ENCODE data around the gene ATP5F1E. TPM values are rescaled to one million over a fixed set of nuclear protein-coding genes. Genes with fewer than 3 reads are reported as not detected.

ATP5F1E gene
- total RNA-seq, 2 donors from 2014 or later = 45.5 to 78.0 TPM

- Mint-ChIP-seq H3K36me3 (ENCODE audit: low read depth) (peaks cover 49% of the 10 kb centered on the region), H3K4me3 (no peak overlapping the region), H3K27ac (no peak overlapping the region), H3K4me1 (peaks cover 38% of the 10 kb centered on the region), H3K27me3 (no peaks in the 10 kb centered on the region), H3K9me3 (no peaks in the 10 kb centered on the region)
- ATAC-seq (replicated peaks) = no peak
Measured at GRCh38 chr20:59001068-59001448, 31.1 kb downstream of the ATP5F1E start.

- Mint-ChIP-seq H3K36me3 (ENCODE audit: low read depth) (peaks cover 56% of the 10 kb centered on the region), H3K4me3 (no peak overlapping the region), H3K4me1 (peaks cover 31% of the 10 kb centered on the region), H3K27me3 (no peaks in the 10 kb centered on the region), H3K9me3 (no peaks in the 10 kb centered on the region), H3K27ac (no peak overlapping the region)
- ATAC-seq (replicated peaks) = no peak
Measured at GRCh38 chr20:59000326-59000725, 31.8 kb downstream of the ATP5F1E start.

GRCh38 chr20:58998656-58999055 lies 33.5 kb downstream of the ATP5F1E start:
- no peak overlapping the region for H3K27ac Mint-ChIP-seq
- no peak for ATAC-seq (replicated peaks)
- no peak overlapping the region for H3K4me3 Mint-ChIP-seq
- H3K4me1 Mint-ChIP-seq = peaks cover 15% of the 10 kb centered on the region
- H3K36me3 Mint-ChIP-seq (ENCODE audit: low read depth) = peaks cover 57% of the 10 kb centered on the region
- no peaks in the 10 kb centered on the region for H3K9me3 Mint-ChIP-seq
- H3K27me3 Mint-ChIP-seq = no peaks in the 10 kb centered on the region

GRCh38 chr20:58997141-58997770 lies 34.9 kb downstream of the ATP5F1E start:
- H3K36me3 Mint-ChIP-seq (ENCODE audit: low read depth) = peaks cover 71% of the 10 kb centered on the region

GRCh38 chr20:58996226-58996611 lies 35.9 kb downstream of the ATP5F1E start:
- no peak for ATAC-seq (replicated peaks)
- Mint-ChIP-seq H3K36me3 (ENCODE audit: low read depth) (peaks cover 81% of the 10 kb centered on the region), H3K4me3 (no peak overlapping the region), H3K27ac (no peak overlapping the region), H3K4me1 (no peaks in the 10 kb centered on the region), H3K27me3 (no peaks in the 10 kb centered on the region), H3K9me3 (no peaks in the 10 kb centered on the region)

More at GRCh38 chr20:58997141-58997770, 34.9 kb downstream of the ATP5F1E start:
- Mint-ChIP-seq H3K27me3 (no peaks in the 10 kb centered on the region), H3K9me3 (no peaks in the 10 kb centered on the region), H3K4me3 (no peak overlapping the region), H3K4me1 (peaks cover under 1% of the 10 kb centered on the region), H3K27ac (no peak overlapping the region)
- ATAC-seq (replicated peaks) = no peak

GRCh38 chr20:58995461-58996225 lies 36.5 kb downstream of the ATP5F1E start:
- Mint-ChIP-seq H3K36me3 (ENCODE audit: low read depth) (peaks cover 85% of the 10 kb centered on the region), H3K4me1 (no peaks in the 10 kb centered on the region), H3K9me3 (no peaks in the 10 kb centered on the region), H3K27me3 (no peaks in the 10 kb centered on the region), H3K27ac (no peak overlapping the region), H3K4me3 (no peak overlapping the region)
- no peak for ATAC-seq (replicated peaks)

DNA sequence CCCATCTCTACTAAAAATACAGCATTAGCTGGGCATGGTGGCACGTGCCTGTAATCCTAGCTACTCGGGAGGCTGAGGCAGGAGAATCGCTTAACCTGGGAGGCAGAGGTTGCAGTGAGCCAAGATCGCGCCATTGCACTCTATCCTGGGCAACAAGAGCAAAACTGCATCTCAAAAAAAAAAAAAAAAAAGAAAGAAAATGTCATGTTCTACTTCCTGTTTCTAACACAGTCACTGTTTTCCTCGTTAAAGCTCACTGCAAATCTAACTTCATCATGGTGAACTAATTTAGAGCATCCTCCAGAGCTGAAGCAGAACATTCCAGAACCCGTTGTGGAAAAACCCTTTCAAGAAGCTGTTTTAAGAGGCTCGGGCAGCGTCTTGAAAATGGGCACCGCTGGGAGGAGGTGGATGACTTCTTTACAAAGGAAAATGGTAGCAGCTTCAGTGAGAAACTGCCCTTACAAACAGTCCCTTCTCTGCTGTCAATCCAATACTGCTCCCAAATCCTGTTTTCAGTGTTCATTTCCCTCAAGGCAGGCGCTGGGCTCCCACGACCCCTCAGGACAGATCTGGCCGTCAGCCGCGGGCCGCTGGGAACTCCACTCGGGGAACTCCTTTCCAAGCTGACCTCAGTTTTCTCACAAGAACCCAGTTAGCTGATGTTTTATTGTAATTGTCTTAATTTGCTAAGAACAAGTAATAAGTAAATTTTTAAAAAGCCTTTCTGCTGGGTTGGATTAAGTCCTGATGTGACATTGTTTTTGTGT lies 37.6 kb downstream of the ATP5F1E start:
- Mint-ChIP-seq H3K4me3 (no peak overlapping the region), H3K4me1 (no peaks in the 10 kb centered on the region), H3K9me3 (no peaks in the 10 kb centered on the region), H3K36me3 (ENCODE audit: low read depth) (peaks cover 90% of the 10 kb centered on the region), H3K27ac (no peak overlapping the region), H3K27me3 (no peaks in the 10 kb centered on the region)
- no peak for ATAC-seq (replicated peaks)

DNA sequence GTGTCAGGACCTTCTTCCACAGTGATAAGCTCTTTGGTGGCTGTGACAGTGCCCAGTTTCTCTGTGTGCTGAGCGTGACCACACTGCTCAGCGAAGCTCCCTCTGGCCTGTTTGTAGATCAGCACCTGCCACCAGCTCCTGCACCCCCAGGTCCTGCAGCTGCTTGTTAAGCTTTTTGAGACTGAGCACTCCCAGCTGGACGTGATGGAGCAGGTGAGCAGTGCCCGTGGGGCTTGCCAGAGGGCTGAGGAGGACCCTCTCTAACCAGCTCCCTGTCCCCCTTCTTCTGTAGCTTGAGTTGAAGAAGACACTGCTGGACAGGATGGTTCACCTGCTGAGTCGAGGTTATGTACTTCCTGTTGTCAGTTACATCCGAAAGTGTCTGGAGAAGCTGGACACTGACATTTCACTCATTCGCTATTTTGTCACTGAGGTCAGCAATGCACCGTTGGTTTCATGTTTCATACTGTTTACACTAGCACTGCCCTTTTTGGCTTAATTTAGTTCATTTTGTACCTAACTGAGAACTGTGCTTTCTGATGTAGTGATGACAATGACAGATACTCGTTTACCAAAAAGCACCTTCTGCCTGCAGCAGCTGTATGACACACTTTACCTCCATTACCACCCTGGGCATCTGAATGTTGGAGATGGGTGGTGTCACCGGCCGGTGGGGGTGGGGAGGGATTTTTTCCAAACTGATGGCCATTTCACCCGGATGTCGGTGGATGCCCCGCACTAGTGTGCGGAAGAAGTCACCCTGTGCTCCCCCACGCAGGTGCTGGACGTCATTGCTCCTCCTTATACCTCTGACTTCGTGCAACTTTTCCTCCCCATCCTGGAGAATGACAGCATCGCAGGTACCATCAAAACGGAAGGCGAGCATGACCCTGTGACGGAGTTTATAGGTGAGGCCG lies 38.5 kb downstream of the ATP5F1E start:
- H3K4me1 Mint-ChIP-seq = no peaks in the 10 kb centered on the region
- ATAC-seq (replicated peaks) = no peak
- H3K27ac Mint-ChIP-seq = no peak overlapping the region
- no peak overlapping the region for H3K4me3 Mint-ChIP-seq
- no peaks in the 10 kb centered on the region for H3K27me3 Mint-ChIP-seq
- no peaks in the 10 kb centered on the region for H3K9me3 Mint-ChIP-seq
- peaks cover 96% of the 10 kb centered on the region for H3K36me3 Mint-ChIP-seq (ENCODE audit: low read depth)

GRCh38 chr20:58992911-58993310 lies 39.2 kb downstream of the ATP5F1E start:
- H3K9me3 Mint-ChIP-seq = no peaks in the 10 kb centered on the region
- no peak overlapping the region for H3K4me3 Mint-ChIP-seq
- H3K27me3 Mint-ChIP-seq = no peaks in the 10 kb centered on the region
- H3K27ac Mint-ChIP-seq = no peak overlapping the region
- no peaks in the 10 kb centered on the region for H3K4me1 Mint-ChIP-seq
- no peak for ATAC-seq (replicated peaks)
- peaks cover 99% of the 10 kb centered on the region for H3K36me3 Mint-ChIP-seq (ENCODE audit: low read depth)

DNA sequence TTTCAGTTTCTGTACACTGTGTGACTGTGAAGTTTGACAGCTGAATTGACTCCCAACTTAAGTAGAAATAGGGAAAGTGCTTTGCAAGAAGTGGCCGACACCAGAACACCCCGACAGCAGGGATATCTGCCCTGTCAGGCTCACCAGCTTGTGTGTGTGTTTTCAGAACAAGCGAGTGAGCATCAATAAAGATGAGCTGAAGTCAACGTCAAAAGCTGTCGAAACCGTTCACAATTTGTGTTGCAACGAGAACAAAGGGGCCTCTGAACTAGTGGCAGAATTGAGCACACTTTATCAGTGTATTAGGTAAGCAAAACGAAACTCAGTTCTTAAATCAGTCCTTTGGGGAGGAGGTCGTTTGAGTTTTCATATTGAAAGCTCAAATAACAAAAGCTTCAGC lies 40.4 kb downstream of the ATP5F1E start:
- peaks cover 4% of the 10 kb centered on the region for H3K4me1 Mint-ChIP-seq
- no peaks in the 10 kb centered on the region for H3K9me3 Mint-ChIP-seq
- no peak overlapping the region for H3K4me3 Mint-ChIP-seq
- no peak for ATAC-seq (replicated peaks)
- H3K36me3 Mint-ChIP-seq (ENCODE audit: low read depth) = peaks cover 99% of the 10 kb centered on the region
- H3K27ac Mint-ChIP-seq = no peak overlapping the region
- no peaks in the 10 kb centered on the region for H3K27me3 Mint-ChIP-seq

GRCh38 chr20:58990651-58991445 lies 41.3 kb downstream of the ATP5F1E start:
- Mint-ChIP-seq H3K27ac (no peak overlapping the region), H3K4me3 (no peak overlapping the region), H3K4me1 (peaks cover 8% of the 10 kb centered on the region), H3K36me3 (ENCODE audit: low read depth) (peaks cover 99% of the 10 kb centered on the region), H3K27me3 (no peaks in the 10 kb centered on the region), H3K9me3 (no peaks in the 10 kb centered on the region)
- ATAC-seq (replicated peaks) = no peak

GRCh38 chr20:58989196-58989595 lies 42.9 kb downstream of the ATP5F1E start:
- ATAC-seq (replicated peaks) = no peak
- H3K9me3 Mint-ChIP-seq = no peaks in the 10 kb centered on the region
- H3K4me1 Mint-ChIP-seq = peaks cover 19% of the 10 kb centered on the region
- no peak overlapping the region for H3K27ac Mint-ChIP-seq
- peaks cover 98% of the 10 kb centered on the region for H3K36me3 Mint-ChIP-seq (ENCODE audit: low read depth)
- no peak overlapping the region for H3K4me3 Mint-ChIP-seq
- H3K27me3 Mint-ChIP-seq = no peaks in the 10 kb centered on the region

GRCh38 chr20:58988565-58988882 lies 43.6 kb downstream of the ATP5F1E start:
- Mint-ChIP-seq H3K27ac (no peak overlapping the region), H3K27me3 (no peaks in the 10 kb centered on the region), H3K4me1 (peaks cover 26% of the 10 kb centered on the region), H3K36me3 (ENCODE audit: low read depth) (peaks cover 98% of the 10 kb centered on the region), H3K9me3 (no peaks in the 10 kb centered on the region), H3K4me3 (no peak overlapping the region)
- ATAC-seq (replicated peaks) = no peak

All from activated T-helper 17 cell treated with anti-CD3 and anti-CD28 coated beads, Interleukin-2, amount 50 U/mL, for 72 hours (primary cell).